NCI-H146 (cell line): ENCODE results near the gene ZKSCAN3.
"Not testable (repeated sequence)": the region's sequence is repeated elsewhere in the genome, so short reads cannot be mapped to it uniquely, and the experiment has no call there.

Source experiments
- DNase-seq: peaks from one replicate; lab custom pipeline; 2025; lab: John Stamatoyannopoulos, UW

Gene ZKSCAN3

DNA sequence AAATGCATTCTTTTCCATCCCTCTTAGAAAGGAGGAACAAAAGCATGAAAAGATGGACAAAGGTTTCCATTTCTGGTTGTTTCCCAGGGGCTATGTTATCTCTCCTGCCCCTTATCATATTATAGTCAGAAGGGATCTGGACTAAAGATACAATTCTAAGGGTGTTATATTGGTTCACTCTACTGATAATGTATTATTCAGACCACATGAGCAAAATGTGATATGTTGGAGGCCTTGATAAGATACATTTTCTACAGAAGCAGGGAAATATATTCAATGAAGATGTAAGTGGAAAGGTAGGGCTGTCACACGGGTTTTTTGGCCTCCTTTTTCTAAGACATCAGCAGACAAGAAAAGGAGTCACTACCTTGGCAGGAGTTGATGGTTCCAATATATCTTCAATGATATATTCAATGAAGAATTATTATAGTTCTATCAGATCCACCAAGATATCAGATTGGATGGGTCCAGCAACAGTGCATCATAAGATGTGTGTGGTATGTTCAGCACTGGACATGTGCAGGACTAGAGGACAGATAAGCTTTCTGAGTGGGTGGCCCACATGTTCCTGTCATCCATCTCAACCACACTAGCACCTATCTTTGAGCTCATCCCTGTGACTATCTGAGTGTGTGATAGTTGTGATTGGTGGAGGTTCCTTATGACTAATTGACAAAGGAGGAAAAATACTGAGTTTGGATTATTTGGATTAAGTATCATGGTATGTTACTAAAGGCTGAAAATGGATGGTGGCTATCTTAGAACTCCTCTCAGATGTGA lies 5.7 kb upstream of the ZKSCAN3 start:
- no peak for DNase-seq

DNA sequence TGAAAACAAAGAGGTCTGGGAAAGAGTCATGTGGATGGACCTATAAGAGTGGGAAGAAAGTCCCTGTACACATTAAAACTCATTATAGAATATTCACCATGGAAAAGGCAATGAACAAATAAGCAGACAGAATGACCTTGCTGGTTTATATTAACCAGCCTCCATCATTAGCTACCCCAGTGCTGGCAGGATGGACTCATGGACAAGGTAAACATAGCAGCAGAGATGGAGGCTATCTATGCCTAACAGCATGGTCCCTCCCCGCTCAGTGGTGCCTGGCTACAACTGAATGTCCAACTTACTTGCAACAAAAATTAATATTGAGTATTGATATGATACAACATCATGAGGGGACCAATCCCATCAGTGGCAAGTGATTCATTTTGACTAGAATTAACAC lies 4.5 kb upstream of the ZKSCAN3 start:
- no peak for DNase-seq

DNA sequence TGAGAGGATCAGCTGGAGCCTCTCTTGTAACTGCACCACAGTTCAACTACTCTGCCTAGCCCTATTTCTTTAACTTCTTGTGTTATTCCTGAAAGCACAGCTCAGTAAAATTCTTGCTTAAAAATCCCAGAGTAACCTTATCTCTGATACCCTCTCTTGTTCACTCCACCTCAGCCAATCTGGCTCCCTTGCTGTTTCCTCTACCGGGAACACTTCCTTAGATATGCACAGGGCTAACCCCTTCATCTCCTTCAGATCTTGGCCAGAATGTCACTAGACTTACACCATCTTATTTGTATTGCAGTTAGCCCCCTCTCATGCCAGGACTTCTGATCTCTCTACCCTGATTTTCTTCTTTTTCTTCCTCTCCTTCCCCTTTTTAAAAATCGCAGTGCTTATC lies 2.6 kb upstream of the ZKSCAN3 start:
- no peak for DNase-seq

DNA sequence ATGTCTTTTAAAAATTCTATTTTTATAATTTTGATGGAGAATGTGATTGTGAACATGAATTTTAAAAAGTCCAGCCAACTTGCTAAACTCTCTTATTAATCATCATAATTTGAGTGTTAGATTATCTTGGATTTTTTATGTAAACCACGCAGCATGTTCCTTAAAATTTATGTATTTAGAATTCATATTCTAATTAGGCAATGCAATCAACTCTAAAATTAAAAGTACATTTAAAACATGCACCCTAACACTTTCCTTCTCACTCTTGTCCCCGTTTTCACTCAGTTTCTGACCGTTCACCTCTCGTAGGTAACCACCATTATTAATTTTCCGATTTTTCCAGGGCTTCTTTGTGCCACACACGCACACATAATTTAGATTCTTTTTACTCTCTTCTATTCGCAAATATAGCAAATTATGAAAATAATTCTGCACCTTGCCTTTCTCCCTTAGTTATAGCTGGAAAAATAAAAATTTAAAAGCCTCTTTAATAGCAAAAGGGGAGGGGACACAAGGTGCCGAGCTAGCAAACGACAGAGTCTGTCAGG lies 329 bp upstream of the ZKSCAN3 start:
- peak; percentile 50 for DNase-seq

DNA sequence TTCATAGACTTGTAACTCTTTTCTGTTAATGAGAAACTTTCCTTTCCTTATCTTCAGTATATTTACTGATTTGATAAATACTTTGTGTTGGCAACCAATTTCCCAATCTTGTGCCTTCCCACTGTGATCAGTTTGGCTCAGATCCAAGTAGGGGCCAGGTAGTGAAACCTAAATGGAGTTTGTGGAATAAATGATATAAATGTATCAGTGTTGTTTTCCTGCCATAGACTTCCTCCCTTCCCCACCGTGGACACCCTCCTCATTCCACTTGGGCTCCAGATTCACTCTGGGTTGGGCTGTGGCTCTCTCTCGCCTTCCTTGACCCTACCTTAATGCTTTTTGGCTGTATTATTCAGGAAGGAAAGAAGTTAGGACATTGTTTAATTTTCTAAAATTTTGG lies 1.3 kb downstream of the ZKSCAN3 start:
- no peak for DNase-seq

DNA sequence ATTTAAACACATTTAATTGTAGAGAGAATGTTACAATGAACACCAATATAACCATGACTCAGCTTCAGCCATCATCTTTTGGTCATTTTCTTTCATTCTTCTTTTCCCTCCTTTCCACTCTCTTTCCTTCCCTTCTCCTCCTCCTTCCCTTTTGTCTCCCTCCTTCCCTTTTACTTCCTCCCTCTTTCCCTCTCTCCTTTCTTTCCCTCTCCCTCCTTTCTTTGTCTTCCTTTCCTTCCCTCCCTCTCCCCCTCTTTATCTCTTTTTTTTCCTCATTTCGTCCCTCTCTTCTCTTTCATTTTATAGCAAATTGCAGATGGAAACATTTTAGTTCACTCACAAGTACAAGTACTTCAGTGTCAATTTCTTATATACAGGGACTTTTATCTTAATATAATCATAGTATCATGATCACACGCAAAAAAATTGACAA lies 1.8 kb downstream of the ZKSCAN3 start:
- DNase-seq = no peak

DNA sequence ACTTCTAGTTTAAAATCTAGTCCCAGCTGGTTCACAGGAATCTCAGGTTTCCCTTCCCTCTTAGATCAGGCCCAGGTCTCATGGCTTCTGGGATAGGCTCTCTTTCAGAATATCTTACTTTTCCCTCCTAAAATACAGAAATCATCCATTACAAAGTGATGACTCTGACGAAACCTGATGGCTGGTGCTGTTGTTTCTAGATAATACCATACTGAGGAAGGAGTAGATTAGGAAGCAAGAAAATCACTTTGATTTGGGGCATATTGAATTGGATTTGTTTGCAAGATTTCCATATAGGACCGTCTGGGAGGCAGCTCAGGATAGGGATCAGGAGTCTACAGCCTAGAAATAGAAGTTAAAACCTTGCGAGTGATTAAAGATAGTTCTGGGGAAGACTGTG lies 3.6 kb downstream of the ZKSCAN3 start:
- no peak for DNase-seq

DNA sequence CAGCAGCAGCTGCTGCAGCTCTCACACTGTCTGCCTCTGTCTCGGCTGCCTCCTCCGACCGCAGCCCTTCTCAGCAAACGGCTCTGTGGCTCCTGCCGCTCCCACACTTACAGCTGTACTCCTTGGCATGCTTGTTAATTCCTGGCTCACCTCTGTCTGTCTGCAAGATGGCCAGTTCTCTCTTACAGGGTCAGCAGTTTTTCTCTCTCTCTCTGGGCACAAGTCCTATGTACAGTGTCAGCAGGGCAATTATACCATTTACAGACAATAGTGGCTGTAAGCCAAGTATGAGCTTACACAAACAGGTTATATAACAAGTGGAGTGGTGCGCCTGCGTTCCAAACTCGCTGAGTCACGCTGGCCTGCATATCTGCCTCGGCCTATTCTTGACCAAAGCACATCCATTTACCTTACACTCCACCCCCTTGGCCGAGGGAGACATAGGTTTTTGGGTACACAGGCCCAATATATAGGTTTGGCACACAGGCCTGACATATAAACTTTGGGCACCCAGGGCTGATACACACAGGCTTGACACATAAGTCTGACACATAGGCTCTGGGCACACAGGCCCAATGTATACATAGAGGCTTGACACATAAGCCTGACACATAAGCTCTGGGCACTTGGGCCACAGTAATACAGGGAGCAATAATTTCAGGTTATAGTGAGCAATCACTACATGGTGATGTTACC lies 4.4 kb downstream of the ZKSCAN3 start:
- DNase-seq = no peak

DNA sequence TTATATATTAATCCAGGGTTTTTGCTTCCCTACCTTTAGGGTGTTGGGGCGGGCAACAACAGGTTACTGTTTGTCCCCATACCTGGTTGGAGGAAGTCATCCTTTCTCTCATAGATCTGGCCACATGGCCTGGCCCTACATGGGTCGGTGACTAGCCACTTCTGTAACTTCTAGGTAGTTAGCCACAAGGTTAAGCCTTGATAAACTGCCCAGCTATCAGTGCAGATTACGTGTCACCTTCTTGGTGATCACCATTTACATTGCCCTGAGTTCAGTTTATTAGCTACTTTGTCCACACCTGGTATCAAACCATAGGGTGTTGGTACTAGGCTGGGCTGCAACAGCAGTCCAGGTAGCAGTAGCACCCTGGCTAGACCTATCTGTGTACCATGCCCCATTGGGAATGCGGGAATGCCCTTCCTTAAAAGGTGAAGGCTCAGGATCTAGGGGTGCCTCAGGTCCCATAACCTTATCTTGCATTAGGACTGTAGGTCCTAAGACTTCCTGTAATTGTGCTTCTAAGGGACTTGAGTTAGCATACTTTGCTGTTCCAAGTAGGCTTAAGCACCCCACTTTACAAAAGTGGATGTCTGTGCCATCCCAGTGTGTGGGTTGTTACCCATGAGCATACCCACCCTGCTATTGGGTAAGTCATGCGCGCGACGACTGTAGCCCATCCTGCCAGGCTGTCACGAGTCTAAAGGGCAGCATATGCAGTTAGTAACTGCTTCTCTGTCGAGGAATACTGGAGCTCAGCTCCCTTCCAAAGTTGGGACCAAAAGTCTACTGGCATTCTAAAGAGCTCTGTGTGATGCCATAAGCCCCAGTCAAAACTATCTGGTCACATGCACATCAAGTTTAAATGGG lies 5.2 kb downstream of the ZKSCAN3 start:
- no peak for DNase-seq

DNA sequence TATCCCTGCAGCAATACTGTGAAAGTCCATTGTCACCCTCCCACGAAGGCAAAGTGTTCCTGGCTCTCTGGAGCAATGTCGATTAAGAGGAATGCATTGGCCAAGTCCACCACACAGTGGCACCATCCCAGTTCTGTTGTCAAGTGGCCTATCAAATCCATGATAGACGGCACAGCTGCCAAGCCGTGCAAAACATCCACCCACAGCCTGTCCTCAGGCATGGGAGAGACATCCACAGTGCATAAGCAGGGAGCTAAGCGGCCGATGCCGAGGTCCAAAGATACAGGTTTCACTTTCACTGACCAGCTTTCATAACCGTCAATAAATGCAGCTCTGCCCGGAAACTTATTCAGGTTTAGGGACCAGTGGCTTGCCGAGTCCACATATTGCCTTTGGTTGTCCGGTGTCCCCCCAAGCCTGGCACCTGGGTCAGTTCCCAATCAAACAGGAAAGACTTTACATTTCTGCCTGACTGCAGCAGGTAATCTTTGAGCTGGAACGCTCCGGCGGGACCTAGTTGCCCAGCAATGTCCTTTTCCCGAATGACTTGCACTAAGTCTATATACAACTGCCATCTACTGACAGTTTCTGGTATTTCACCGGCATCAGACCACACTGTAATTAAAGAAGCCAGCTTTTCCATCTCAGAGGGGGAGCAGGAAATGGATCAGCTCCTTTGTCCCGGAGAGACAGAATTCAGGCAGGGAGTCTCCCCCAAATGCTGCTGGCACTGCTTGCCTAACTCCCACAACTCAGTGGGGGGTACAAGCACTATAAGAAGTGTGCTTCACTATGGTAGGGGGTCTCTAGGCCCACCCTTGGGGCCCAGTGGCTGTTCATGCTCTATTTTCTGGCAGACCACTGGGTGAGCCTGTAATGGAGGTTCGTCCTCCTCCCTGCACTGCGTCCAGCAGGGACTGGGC lies 6.3 kb downstream of the ZKSCAN3 start:
- peak; percentile 87 for DNase-seq

DNA sequence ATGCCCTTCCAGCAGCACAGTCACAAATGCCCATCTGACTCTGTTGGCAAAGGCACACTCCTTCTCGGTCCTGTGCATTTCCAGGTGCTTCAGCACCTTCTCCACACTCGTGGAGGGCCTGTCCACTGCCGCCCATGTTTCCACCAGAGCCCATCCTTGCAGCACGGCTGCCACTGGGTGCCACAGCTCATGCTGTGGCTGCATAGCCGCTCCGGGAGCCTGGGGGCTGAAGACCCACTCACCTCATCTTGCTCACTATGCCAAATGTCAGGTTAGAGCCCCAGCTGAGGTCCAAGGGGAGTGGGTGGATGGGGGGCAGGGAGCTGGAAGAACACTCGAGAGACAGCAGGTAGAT lies 6.9 kb downstream of the ZKSCAN3 start:
- DNase-seq = no peak

DNA sequence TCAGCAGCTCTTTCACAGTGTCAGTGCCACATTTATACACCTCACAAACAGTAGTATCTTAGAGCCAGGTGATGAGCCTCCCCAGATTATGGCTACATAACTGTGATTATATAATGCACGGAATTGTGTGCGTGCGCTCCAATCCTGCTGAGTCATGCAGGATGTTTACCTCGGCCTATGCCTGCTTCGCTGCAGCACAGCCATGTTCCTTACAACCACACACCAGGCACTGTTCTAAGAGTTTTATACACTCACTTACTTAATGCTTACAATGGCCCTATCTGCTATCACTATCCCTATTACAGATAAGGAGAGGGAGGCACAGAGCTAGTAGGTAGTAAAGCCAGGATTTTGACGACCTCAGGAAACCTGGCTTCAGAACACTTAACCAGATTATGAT lies 7.3 kb downstream of the ZKSCAN3 start:
- DNase-seq = no peak

DNA sequence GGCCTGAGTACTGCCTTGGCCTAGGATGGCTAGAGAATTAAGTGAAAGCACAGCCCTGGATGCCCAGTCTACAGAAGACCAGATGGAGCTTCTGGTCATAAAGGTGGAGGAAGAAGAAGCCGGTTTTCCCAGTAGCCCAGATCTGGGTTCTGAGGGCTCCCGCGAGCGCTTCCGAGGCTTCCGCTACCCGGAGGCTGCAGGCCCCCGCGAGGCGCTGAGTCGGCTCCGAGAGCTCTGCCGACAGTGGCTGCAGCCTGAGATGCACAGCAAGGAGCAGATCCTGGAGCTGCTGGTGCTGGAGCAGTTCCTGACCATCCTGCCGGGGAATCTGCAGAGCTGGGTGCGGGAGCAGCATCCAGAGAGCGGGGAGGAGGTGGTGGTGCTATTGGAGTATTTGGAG lies 9.8 kb downstream of the ZKSCAN3 start:
- not testable (repeated sequence) for DNase-seq

DNA sequence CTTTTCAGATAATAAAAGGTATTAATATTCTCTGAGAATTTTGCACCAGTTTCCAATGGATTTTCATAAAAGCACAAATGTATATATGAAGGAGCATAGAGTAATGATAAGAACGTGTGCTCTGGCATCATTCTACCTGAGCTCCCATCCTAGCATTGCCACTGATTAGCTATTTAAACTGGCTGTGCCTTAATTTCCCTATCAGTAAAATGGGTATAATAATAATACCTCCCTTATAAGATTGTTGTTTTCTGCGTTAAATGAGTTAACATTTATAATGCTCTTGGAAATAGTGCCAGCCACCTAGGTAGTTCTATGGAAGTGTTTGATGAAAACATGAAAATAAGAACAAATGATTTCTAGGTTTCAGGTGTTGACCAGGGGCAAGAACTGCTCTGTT lies 11.2 kb downstream of the ZKSCAN3 start:
- no peak for DNase-seq

DNA sequence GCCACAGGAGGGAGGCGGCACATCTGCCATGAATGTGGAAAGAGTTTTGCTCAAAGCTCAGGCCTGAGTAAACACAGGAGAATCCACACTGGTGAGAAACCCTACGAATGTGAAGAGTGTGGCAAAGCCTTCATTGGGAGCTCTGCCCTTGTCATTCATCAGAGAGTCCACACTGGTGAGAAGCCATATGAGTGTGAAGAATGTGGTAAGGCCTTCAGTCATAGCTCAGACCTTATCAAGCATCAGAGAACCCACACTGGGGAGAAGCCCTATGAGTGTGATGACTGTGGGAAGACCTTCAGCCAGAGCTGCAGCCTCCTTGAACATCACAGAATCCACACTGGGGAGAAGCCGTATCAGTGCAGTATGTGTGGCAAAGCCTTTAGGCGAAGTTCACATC lies 15.8 kb downstream of the ZKSCAN3 start:
- DNase-seq = not testable (repeated sequence)

DNA sequence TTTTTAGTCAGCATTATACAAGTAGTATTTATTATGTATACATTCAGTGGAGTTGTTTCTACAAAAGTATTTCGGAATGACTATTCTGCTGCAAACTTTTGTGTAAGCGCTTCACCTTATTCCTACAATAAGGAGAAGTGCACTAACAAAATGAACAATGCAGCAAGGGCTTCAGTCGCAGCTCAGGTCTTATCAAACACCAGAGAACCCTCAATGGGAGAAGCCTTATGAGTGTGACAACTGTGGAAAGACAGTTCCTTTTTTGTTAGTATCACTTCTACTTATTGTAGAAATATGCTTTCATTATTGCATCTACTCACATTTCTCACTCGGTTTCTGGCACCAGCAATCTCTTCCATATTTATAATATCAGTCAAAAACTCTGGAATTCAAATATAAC lies 18.8 kb downstream of the ZKSCAN3 start:
- no peak for DNase-seq

DNA sequence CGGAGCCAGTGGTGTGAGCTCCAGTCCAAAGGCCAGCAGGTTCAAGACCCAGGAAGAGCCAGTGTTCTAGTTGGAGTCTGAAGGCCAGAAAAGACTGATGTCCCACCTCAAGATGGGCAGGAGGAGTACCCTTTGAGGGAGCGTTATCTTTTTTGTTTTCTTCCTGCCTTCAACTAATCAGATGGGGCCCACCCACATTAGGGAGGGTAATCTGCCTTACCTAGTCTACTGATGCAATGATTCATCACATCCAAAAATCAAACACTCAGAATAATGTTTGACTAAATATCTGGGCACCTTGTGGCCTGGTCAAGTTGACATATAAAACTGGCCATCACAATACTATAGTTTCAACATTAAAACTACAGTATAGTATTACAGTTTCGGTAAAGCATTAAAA lies 19.7 kb downstream of the ZKSCAN3 start:
- no peak for DNase-seq

DNA sequence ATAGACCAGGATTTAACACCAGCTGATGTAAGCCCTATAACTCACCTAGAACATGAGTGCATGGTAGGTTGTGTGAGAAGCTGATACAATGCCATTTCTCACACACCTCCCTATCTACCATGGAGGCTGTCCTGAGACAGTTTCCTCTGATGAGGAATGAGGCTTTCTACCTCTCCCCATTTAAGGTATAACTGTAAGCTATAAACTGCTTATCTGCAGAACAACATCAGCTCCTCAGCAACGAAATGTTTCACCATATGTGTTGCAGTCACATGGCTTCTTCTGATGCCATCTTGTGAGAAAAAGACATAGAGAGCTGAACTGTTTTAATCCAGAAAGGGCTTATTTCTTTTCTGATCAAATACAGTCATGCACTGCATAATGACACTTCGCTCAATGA lies 20.7 kb downstream of the ZKSCAN3 start:
- DNase-seq = no peak

DNA sequence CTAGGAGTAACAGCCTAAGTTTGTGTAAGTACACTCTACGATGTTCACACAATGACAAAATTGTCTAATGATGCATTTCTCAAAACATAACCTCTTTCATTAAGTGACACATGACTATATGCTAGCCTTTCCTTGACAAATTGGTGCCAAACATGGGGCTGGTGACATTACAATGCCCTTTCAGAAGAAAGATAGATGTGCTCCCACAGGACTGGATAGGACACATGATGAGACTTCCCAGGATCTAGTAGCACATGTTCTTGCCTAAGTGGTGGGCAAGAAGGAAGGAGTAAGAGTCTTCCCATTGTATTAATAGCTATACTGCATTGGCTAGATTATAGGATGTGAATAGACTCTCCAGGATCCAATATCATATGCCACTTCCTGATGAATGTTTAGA lies 21.5 kb downstream of the ZKSCAN3 start:
- no peak for DNase-seq

DNA sequence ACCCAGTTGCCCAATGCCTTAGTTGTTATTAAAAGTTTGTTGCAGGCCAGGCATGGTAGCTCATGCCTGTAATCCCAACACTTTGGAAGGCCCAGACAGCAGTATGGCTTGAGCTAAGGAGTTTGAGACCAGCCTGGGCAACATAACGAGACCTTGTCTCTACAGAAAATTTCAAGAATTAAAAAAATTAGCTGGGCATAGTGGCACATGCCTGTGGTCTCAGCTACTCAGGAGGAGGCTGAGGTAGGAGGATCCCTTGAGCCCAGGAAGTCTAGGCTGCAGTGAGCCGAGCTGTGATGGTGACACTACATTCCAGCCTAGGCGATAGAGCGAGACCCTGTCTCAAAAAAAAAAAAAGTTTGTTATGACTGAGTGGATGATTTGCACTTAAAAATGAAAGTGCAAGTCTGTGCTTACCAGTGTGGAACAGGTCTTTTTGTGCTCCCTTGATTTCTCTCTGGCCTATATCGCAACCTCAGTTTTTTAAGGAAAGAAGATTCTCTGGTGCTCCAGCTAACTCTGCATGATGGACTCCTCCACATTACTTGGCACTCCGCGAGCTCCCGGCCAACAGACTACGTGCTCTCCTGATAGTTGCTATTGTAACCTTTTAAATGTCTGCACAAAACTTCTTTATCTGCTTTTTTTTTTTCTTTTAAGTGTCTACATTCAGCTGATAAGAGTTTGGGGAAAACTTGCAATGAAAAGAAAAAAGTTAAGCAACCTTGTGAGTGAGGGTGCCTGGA lies 22.1 kb downstream of the ZKSCAN3 start:
- DNase-seq = no peak

DNA sequence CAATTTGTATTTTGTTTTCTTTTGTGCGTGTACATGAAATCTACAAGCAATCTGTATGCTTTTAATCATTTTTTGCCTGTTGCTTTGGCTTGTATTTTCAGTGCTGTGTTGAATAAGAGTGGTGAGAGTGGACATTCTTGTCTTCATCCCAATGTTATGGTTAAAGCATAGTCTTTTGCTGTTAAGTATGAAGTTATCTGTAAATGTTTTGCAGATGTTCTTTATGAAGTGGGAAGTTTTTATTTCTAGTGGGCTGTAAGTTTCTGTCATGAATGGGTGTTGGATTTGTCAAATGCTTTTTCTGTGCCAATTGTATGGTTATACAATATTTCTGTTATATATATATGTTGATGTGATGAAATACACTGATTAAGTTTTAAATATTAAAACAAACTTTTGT lies 24.2 kb downstream of the ZKSCAN3 start:
- DNase-seq = no peak
